HG03135 (cell line): ENCODE results near the gene ZFAND3.

ENCODE experiments used
- ATAC-seq: cut with Tn5 transposase; IDR thresholded peaks from one replicate; pipeline ENCODE4 v1.9.1; 2021; ENCODE audit warnings: mild to moderate bottlenecking, moderate library complexity; ENCODE audit not compliant: unreplicated experiment

ZFAND3 gene

GRCh38 chr6:38077488-38078030 is 258.0 kb downstream of the ZFAND3 start:
- no peak for ATAC-seq

GRCh38 chr6:38078671-38079070 is 259.1 kb downstream of the ZFAND3 start:
- no peak for ATAC-seq

GRCh38 chr6:38079107-38079506 is 259.6 kb downstream of the ZFAND3 start:
- no peak for ATAC-seq

- ATAC-seq, result no peak
Observed at GRCh38 chr6:38079537-38079936, 260.0 kb downstream of the ZFAND3 start.

- no peak for ATAC-seq
Observed at GRCh38 chr6:38080360-38080759, 260.8 kb downstream of the ZFAND3 start.

GRCh38 chr6:38080889-38081288 is 261.4 kb downstream of the ZFAND3 start:
- ATAC-seq, result no peak

GRCh38 chr6:38085031-38085430 is 265.5 kb downstream of the ZFAND3 start:
- ATAC-seq, result no peak

- ATAC-seq, result no peak
Observed at GRCh38 chr6:38086346-38086745, 266.8 kb downstream of the ZFAND3 start.

GRCh38 chr6:38088010-38088409 is 268.5 kb downstream of the ZFAND3 start:
- no peak for ATAC-seq

GRCh38 chr6:38088829-38089228 is 269.3 kb downstream of the ZFAND3 start:
- no peak for ATAC-seq

- ATAC-seq, result no peak
Observed at GRCh38 chr6:38091613-38092012, 272.1 kb downstream of the ZFAND3 start.

GRCh38 chr6:38092465-38092864 is 272.9 kb downstream of the ZFAND3 start:
- ATAC-seq, result no peak

GRCh38 chr6:38092964-38093363 is 273.4 kb downstream of the ZFAND3 start:
- ATAC-seq, result no peak

GRCh38 chr6:38095054-38095453 is 275.5 kb downstream of the ZFAND3 start:
- ATAC-seq, result no peak

- ATAC-seq, result no peak
Observed at GRCh38 chr6:38099221-38099620, 279.7 kb downstream of the ZFAND3 start.

GRCh38 chr6:38100380-38100779 is 280.9 kb downstream of the ZFAND3 start:
- no peak for ATAC-seq

- ATAC-seq, result no peak
Observed at GRCh38 chr6:38103921-38104320, 284.4 kb downstream of the ZFAND3 start.

GRCh38 chr6:38105066-38105465 is 285.5 kb downstream of the ZFAND3 start:
- ATAC-seq, result no peak

- no peak for ATAC-seq
Observed at GRCh38 chr6:38107073-38107472, 287.5 kb downstream of the ZFAND3 start.

GRCh38 chr6:38110481-38110971 is 291.0 kb downstream of the ZFAND3 start:
- no peak for ATAC-seq

GRCh38 chr6:38112181-38112580 is 292.7 kb downstream of the ZFAND3 start:
- ATAC-seq, result no peak

- ATAC-seq, result no peak
Observed at GRCh38 chr6:38113825-38114576, 294.5 kb downstream of the ZFAND3 start.
